ENCODE results near the gene CBR1. TPM values are rescaled to one million over a fixed set of nuclear protein-coding genes. Genes with fewer than 3 reads are reported as not detected.

The CBR1 gene
- total RNA-seq, 8 experiments from 2014 or later = 7.9 to 58.6 (median 23.3) TPM

DNA sequence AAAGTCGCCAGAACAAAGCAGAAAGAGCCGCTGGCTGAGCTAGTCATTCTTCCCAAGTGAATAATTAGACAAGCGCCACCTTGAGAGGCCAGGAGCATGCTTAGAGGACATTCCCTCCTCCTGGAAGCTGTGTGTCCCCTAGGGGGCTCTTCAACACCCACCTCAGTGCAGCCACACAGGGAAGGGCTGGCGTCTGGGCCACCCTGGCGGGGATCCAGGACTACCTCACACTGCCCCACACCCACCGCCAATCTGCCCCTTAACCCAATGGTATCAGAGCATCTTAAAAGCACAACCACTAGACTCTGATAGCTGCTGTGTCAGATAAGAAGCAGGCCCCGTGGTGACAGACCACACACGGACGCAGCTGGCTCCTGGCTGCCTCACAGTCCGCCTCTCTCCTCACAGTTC is 34.4 kb upstream of the CBR1 start:
- H3K4me1 ChIP-seq (replicated peaks in 1 of 2) = no peaks in the 10 kb centered on the region
- peak in 2 of 8 experiments; percentile 33 to 46 for ATAC-seq (replicated peaks in 6 of 8)
- WGBS, 10 experiments = 77 to 100% (median 84%) methylated on average over 1 to 5 of the region's 10 CpGs; no CpG with 5 or more reads in 4 of the 10 experiments
- in situ Hi-C loops (cut with MboI; ENCODE audit: low pct_unique_long_range_greater_than_20kb in 2 of 9, low sequenced_read_pairs in 9 of 9, unreplicated experiment in 9 of 9) = no loop called here
- no peak overlapping the region for H3K27ac ChIP-seq
- H3K4me3 ChIP-seq = no peak overlapping the region

DNA sequence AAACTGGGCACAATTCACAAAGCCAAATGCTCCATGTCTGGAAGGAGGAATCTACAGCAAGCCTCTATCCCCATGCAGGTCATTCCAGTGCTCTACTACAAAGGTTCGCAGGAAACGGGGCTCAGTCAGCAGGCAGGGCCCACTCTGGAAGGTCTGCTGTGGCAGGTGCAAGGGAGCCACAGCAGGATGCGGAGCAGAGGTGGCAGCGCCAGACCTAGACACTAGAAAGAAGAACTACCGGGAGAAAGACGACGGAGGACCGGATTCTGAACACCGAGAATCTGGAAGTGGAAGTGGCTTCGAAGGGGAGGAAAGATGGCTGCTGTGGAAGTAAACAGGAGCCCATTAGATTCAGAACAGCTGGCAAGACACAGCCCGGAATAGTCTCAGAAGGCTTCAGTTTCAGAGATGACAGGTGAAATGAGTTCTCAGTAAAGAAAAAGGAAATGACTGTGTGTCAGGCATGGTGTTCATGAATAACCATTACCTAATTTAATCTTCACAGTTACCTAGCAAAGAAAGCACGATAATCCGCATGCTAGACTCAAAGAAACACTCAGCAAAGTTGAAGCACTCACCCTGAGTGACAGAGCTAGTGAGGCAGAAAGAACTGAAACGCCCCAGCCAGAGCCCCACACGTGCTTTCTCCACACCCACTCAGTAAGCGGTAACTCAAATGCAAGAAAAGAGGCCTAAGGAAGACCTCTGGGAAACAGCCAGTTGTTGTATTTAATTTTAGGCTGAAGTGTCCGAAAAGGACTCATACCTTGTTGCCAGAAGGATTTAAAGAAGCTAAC is 30.9 kb upstream of the CBR1 start:
- no peak for ATAC-seq (replicated peaks in 6 of 8)
- no peaks in the 10 kb centered on the region for H3K4me1 ChIP-seq (replicated peaks in 1 of 2)
- H3K27ac ChIP-seq = no peak overlapping the region
- 76 to 100% (median 90%) methylated on average over 1 to 14 of the region's 17 CpGs for WGBS, 10 experiments
- in situ Hi-C loops (cut with MboI; ENCODE audit: low pct_unique_long_range_greater_than_20kb in 2 of 9, low sequenced_read_pairs in 9 of 9, unreplicated experiment in 9 of 9) = no loop called here
- H3K4me3 ChIP-seq = no peak overlapping the region

DNA sequence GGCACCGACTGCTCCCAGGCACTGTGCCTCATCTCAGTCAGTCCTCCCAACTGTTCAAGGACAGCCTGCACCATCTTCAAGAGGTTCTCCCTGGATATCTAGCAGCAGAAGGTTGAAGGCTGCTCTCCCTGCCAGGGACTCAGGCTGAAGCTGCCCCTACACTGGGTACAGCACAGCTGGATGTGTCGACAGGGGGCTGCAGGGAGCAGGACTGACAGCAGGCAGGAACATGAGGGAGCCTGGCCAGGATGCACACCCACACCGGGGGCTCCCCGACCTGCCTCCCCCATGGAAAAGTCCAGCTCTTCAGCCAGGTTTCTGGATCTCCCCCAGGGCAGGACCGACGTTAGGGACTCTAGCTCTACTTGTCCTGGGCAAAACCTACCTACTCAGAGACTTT is 30.0 kb upstream of the CBR1 start:
- Histone ChIP-seq H3K4me3 (no peak overlapping the region), H3K27ac (no peak overlapping the region), H3K4me1 (replicated peaks in 1 of 2) (no peaks in the 10 kb centered on the region)
- in situ Hi-C loops (cut with MboI; ENCODE audit: low pct_unique_long_range_greater_than_20kb in 2 of 9, low sequenced_read_pairs in 9 of 9, unreplicated experiment in 9 of 9) = no loop called here
- no peak for ATAC-seq (replicated peaks in 6 of 8)
- 57 to 100% (median 86%) methylated on average over 1 to 4 of the region's 6 CpGs; no CpG with 5 or more reads in 3 of the 10 experiments for WGBS, 10 experiments

GRCh38 chr21:36040389-36040788 is 29.4 kb upstream of the CBR1 start:
- Histone ChIP-seq H3K4me3 (no peak overlapping the region), H3K4me1 (replicated peaks in 1 of 2) (no peaks in the 10 kb centered on the region), H3K27ac (no peak overlapping the region)
- in situ Hi-C loops (cut with MboI; ENCODE audit: low pct_unique_long_range_greater_than_20kb in 2 of 9, low sequenced_read_pairs in 9 of 9, unreplicated experiment in 9 of 9) = no loop called here
- ATAC-seq (replicated peaks in 6 of 8) = no peak
- WGBS, 10 experiments = 58 to 100% (median 100%) methylated on average over 1 to 2 of the region's 2 CpGs; no CpG with 5 or more reads in 1 of the 10 experiments

GRCh38 chr21:36041910-36042309 is 27.9 kb upstream of the CBR1 start:
- Histone ChIP-seq H3K27ac (no peak overlapping the region), H3K4me3 (no peak overlapping the region), H3K4me1 (replicated peaks in 1 of 2) (no peaks in the 10 kb centered on the region)
- ATAC-seq (replicated peaks in 6 of 8) = no peak
- in situ Hi-C loops (cut with MboI; ENCODE audit: low pct_unique_long_range_greater_than_20kb in 2 of 9, low sequenced_read_pairs in 9 of 9, unreplicated experiment in 9 of 9) = no loop called here
- 63 to 100% (median 95%) methylated on average over 1 of the region's 1 CpG; no CpG with 5 or more reads in 2 of the 10 experiments for WGBS, 10 experiments

- ATAC-seq (replicated peaks in 6 of 8) = no peak
- Histone ChIP-seq H3K27ac (no peak overlapping the region), H3K4me1 (replicated peaks in 1 of 2) (no peaks in the 10 kb centered on the region), H3K4me3 (no peak overlapping the region)
- in situ Hi-C loops (cut with MboI; ENCODE audit: low pct_unique_long_range_greater_than_20kb in 2 of 9, low sequenced_read_pairs in 9 of 9, unreplicated experiment in 9 of 9) = no loop called here
- 66 to 100% (median 86%) methylated on average over 1 to 9 of the region's 10 CpGs; no CpG with 5 or more reads in 1 of the 10 experiments for WGBS, 10 experiments
Measured at GRCh38 chr21:36044056-36044455, 25.8 kb upstream of the CBR1 start.

- no peak for ATAC-seq (replicated peaks in 6 of 8)
- Histone ChIP-seq H3K4me3 (no peak overlapping the region), H3K27ac (no peak overlapping the region), H3K4me1 (replicated peaks in 1 of 2) (no peaks in the 10 kb centered on the region)
- 70 to 100% (median 100%) methylated on average over 1 of the region's 1 CpG; no CpG with 5 or more reads in 3 of the 10 experiments for WGBS, 10 experiments
- in situ Hi-C loops (cut with MboI; ENCODE audit: low pct_unique_long_range_greater_than_20kb in 2 of 9, low sequenced_read_pairs in 9 of 9, unreplicated experiment in 9 of 9) = no loop called here
Measured at GRCh38 chr21:36045993-36046392, 23.8 kb upstream of the CBR1 start.

GRCh38 chr21:36047139-36047538 is 22.7 kb upstream of the CBR1 start:
- 33 to 100% (median 87%) methylated on average over 1 to 6 of the region's 7 CpGs; no CpG with 5 or more reads in 1 of the 10 experiments for WGBS, 10 experiments
- no peak for ATAC-seq (replicated peaks in 6 of 8)

GRCh38 chr21:36048357-36048756 is 21.5 kb upstream of the CBR1 start:
- 88 to 100% (median 100%) methylated on average over 1 to 5 of the region's 7 CpGs; no CpG with 5 or more reads in 3 of the 10 experiments for WGBS, 10 experiments
- no peak for ATAC-seq (replicated peaks in 6 of 8)
- in situ Hi-C loops (cut with MboI; ENCODE audit: low pct_unique_long_range_greater_than_20kb in 2 of 9, low sequenced_read_pairs in 9 of 9, unreplicated experiment in 9 of 9) = no loop called here
- Histone ChIP-seq H3K4me1 (replicated peaks in 1 of 2) (no peaks in the 10 kb centered on the region), H3K4me3 (no peak overlapping the region), H3K27ac (no peak overlapping the region)

More at GRCh38 chr21:36047139-36047538, 22.7 kb upstream of the CBR1 start:
- no peaks in the 10 kb centered on the region for H3K4me1 ChIP-seq (replicated peaks in 1 of 2)
- no peak overlapping the region for H3K27ac ChIP-seq
- no peak overlapping the region for H3K4me3 ChIP-seq
- in situ Hi-C loops (cut with MboI; ENCODE audit: low pct_unique_long_range_greater_than_20kb in 2 of 9, low sequenced_read_pairs in 9 of 9, unreplicated experiment in 9 of 9) = no loop called here

DNA sequence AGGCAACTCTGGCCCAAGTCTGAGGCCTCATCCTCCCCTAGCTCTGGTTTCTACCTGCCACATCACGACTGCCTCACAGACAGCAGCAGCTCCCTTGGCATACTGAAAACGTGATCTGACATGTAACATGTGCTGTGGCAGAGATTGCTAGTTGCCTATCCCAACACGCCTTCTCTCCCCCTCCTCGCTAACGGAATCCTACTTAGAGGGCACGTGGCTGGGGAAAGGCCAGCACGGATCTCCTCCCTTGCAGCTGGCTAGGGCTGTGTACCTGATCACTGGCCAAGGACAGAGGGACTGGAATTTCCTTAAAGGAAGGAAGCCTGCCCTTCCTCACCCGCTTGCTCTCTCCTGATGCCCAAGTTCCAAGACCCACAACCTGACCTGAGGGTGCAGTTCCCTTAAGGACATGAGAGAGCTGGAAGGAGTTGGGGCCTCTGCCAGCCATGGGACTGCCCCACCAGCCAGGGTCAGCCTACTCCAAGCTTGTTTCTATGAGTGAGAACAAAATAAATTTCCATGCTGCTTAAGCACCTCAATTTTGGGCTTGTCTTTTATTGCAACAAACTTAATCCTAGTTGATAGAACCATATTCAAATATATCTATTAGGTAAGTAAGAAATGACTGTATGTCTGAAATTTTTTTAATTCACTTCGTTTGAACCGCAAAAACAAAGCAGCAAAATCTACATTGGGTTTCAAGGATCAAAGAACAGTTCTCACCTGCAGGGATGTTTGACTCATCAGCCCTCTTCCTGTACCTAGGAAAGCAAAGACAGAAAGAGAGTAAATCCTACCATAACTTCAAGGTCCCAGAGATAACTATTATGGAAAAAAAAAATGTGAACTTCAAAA is 16.7 kb upstream of the CBR1 start:
- Histone ChIP-seq H3K4me3 (no peak overlapping the region), H3K27ac (no peak overlapping the region), H3K4me1 (replicated peaks in 1 of 2) (no peaks in the 10 kb centered on the region)
- WGBS, 10 experiments = 87 to 100% (median 92%) methylated on average over 2 to 8 of the region's 10 CpGs; no CpG with 5 or more reads in 1 of the 10 experiments
- no peak for ATAC-seq (replicated peaks in 6 of 8)
- in situ Hi-C loops (cut with MboI; ENCODE audit: low pct_unique_long_range_greater_than_20kb in 2 of 9, low sequenced_read_pairs in 9 of 9, unreplicated experiment in 9 of 9) = loop anchor here in 1 of 9 experiments (10.0 kb wide), 1 partner anchor 62 kb away; no protein-coding TSS in a partner anchor

- in situ Hi-C loops (cut with MboI; ENCODE audit: low pct_unique_long_range_greater_than_20kb in 2 of 9, low sequenced_read_pairs in 9 of 9, unreplicated experiment in 9 of 9) = loop anchor here in 1 of 9 experiments (10.0 kb wide), 1 partner anchor 61 kb away; no protein-coding TSS in a partner anchor
- WGBS, 10 experiments = 100% methylated on average over 1 to 2 of the region's 3 CpGs; no CpG with 5 or more reads in 4 of the 10 experiments
- H3K4me1 ChIP-seq (replicated peaks in 1 of 2) = peaks cover 0 to under 1% of the 10 kb centered on the region in 2 donors
- no peak overlapping the region for H3K27ac ChIP-seq
- no peak overlapping the region for H3K4me3 ChIP-seq
- no peak for ATAC-seq (replicated peaks in 6 of 8)
Measured at GRCh38 chr21:36053715-36054062, 16.1 kb upstream of the CBR1 start.

DNA sequence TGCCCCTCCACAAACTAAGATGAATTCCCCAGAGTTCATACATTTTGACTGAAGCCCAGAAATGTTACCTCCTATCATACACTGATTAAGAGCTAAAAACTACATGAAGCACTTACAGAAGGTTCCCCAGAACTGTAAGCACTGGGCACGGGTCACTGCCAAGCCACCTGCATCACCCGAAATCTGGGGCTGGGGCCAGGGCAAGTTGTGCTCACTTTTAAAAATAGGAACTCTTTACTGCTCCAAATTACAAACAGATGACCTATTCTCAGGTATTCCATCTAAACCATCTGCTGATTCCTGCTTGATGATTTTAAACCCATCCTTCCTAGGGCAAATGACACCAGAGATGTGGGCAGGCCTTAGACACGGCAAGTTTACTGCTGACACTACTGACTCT is 14.3 kb upstream of the CBR1 start:
- Histone ChIP-seq H3K27ac (no peak overlapping the region), H3K4me3 (no peak overlapping the region), H3K4me1 (replicated peaks in 1 of 2) (peaks cover 5 to 7% of the 10 kb centered on the region in 2 donors)
- WGBS, 10 experiments = 48 to 100% (median 100%) methylated on average over 1 to 3 of the region's 3 CpGs; no CpG with 5 or more reads in 3 of the 10 experiments
- ATAC-seq (replicated peaks in 6 of 8) = no peak
- in situ Hi-C loops (cut with MboI; ENCODE audit: low pct_unique_long_range_greater_than_20kb in 2 of 9, low sequenced_read_pairs in 9 of 9, unreplicated experiment in 9 of 9) = loop anchor here in 1 of 9 experiments (10.0 kb wide), 1 partner anchor 59 kb away; no protein-coding TSS in a partner anchor

GRCh38 chr21:36059823-36060158 is 10.0 kb upstream of the CBR1 start:
- WGBS, 10 experiments = 0 to 14% (median 1%) methylated on average over 1 to 16 of the region's 34 CpGs; no CpG with 5 or more reads in 3 of the 10 experiments
- peak overlapping the region; percentile 83 to 89 for H3K27ac ChIP-seq
- in situ Hi-C loops (cut with MboI; ENCODE audit: low pct_unique_long_range_greater_than_20kb in 2 of 9, low sequenced_read_pairs in 9 of 9, unreplicated experiment in 9 of 9) = loop anchor here in 1 of 9 experiments (10.0 kb wide), 1 partner anchor 55 kb away; no protein-coding TSS in a partner anchor
- peaks cover 5 to 11% of the 10 kb centered on the region in 2 donors for H3K4me1 ChIP-seq (replicated peaks in 1 of 2)
- H3K4me3 ChIP-seq = peak overlapping the region; percentile 48 to 80 (median 63)
- peak; percentile 54 to 71 (median 66) for ATAC-seq (replicated peaks in 6 of 8)

Measured in motor neuron (in vitro differentiated cells).